HUES6 (cell line): ENCODE measurements around the gene BCAS3.

ENCODE experiments used
- H3K27ac ChIP-seq: 2 replicates; pipeline ENCODE4 v1.7.0; 2013; ENCODE audit warnings: low read depth, mild to moderate bottlenecking, low read length, inconsistent platforms
- H3K27me3 ChIP-seq: 2 replicates; pipeline ENCODE4 v1.6.1; 2013; ENCODE audit warnings: low read length; ENCODE audit not compliant: control insufficient read depth, insufficient read depth
- H3K36me3 ChIP-seq: 2 replicates; pipeline ENCODE4 v1.6.1; 2013; ENCODE audit warnings: low read length; ENCODE audit not compliant: control insufficient read depth, insufficient read depth
- H3K4me1 ChIP-seq: 2 replicates; pipeline ENCODE4 v1.6.1; 2013; ENCODE audit warnings: low read length; ENCODE audit not compliant: control insufficient read depth, insufficient read depth
- H3K4me3 ChIP-seq: 2 replicates; pipeline ENCODE4 v1.5.1; 2013; ENCODE audit warnings: low read depth, low read length
- H3K9ac ChIP-seq: one replicate; pipeline ENCODE4 v1.6.1; 2013; ENCODE audit warnings: mild to moderate bottlenecking, low read length
- H3K9me3 ChIP-seq: 2 replicates; pipeline ENCODE4 v1.6.1; 2013; ENCODE audit warnings: low read depth, low read length; ENCODE audit not compliant: control insufficient read depth, insufficient read depth

Gene BCAS3

GRCh38 chr17:61379457-61380216, 702.0 kb downstream of the BCAS3 start:
- no peak overlapping the region for H3K4me3 ChIP-seq
- no peak overlapping the region for H3K27ac ChIP-seq

GRCh38 chr17:61380217-61380835, 702.7 kb downstream of the BCAS3 start:
- Histone ChIP-seq H3K36me3 (no peaks in the 10 kb centered on the region), H3K27ac (no peak overlapping the region), H3K27me3 (no peaks in the 10 kb centered on the region), H3K4me3 (no peak overlapping the region), H3K9me3 (no peaks in the 10 kb centered on the region), H3K9ac (no peak overlapping the region), H3K4me1 (peaks cover 9% of the 10 kb centered on the region; the same call in 1 of the 2 replicates)

More at GRCh38 chr17:61379457-61380216, 702.0 kb downstream of the BCAS3 start:
- peaks cover 4% of the 10 kb centered on the region; the same call in 1 of the 2 replicates for H3K4me1 ChIP-seq
- no peaks in the 10 kb centered on the region for H3K36me3 ChIP-seq
- no peaks in the 10 kb centered on the region for H3K9me3 ChIP-seq
- H3K27me3 ChIP-seq: no peaks in the 10 kb centered on the region
- H3K9ac ChIP-seq: no peak overlapping the region

GRCh38 chr17:61380836-61381525, 703.3 kb downstream of the BCAS3 start:
- Histone ChIP-seq H3K27ac (no peak overlapping the region), H3K4me1 (peaks cover 9% of the 10 kb centered on the region; the same call in 1 of the 2 replicates), H3K9me3 (no peaks in the 10 kb centered on the region), H3K9ac (no peak overlapping the region), H3K36me3 (no peaks in the 10 kb centered on the region), H3K4me3 (no peak overlapping the region), H3K27me3 (no peaks in the 10 kb centered on the region)

- Histone ChIP-seq H3K27me3 (no peaks in the 10 kb centered on the region), H3K27ac (no peak overlapping the region), H3K36me3 (no peaks in the 10 kb centered on the region), H3K4me3 (no peak overlapping the region), H3K4me1 (peaks cover 9% of the 10 kb centered on the region; the same call in 1 of the 2 replicates), H3K9ac (no peak overlapping the region), H3K9me3 (no peaks in the 10 kb centered on the region)
These were observed 703.9 kb downstream of the BCAS3 start for GRCh38 chr17:61381537-61381936.

GRCh38 chr17:61382796-61383688, 705.4 kb downstream of the BCAS3 start:
- Histone ChIP-seq H3K36me3 (no peaks in the 10 kb centered on the region), H3K27ac (no peak overlapping the region), H3K4me1 (peaks cover 9% of the 10 kb centered on the region; the same call in 1 of the 2 replicates)

GRCh38 chr17:61383689-61384201, 706.1 kb downstream of the BCAS3 start:
- no peaks in the 10 kb centered on the region for H3K9me3 ChIP-seq
- H3K4me3 ChIP-seq: no peak overlapping the region
- H3K27ac ChIP-seq: no peak overlapping the region
- no peaks in the 10 kb centered on the region for H3K27me3 ChIP-seq
- H3K4me1 ChIP-seq: peaks cover 9% of the 10 kb centered on the region; the same call in 1 of the 2 replicates
- H3K9ac ChIP-seq: no peak overlapping the region
- no peaks in the 10 kb centered on the region for H3K36me3 ChIP-seq

More at GRCh38 chr17:61382796-61383688, 705.4 kb downstream of the BCAS3 start:
- no peak overlapping the region for H3K4me3 ChIP-seq
- no peak overlapping the region for H3K9ac ChIP-seq
- H3K27me3 ChIP-seq: no peaks in the 10 kb centered on the region
- H3K9me3 ChIP-seq: no peaks in the 10 kb centered on the region

- H3K9me3 ChIP-seq: no peaks in the 10 kb centered on the region
- H3K9ac ChIP-seq: no peak overlapping the region
- no peaks in the 10 kb centered on the region; the same call in 1 of the 2 replicates for H3K27me3 ChIP-seq
- H3K4me3 ChIP-seq: no peak overlapping the region
- no peak overlapping the region for H3K27ac ChIP-seq
- no peaks in the 10 kb centered on the region for H3K36me3 ChIP-seq
- H3K4me1 ChIP-seq: peaks cover 6% of the 10 kb centered on the region; the same call in 1 of the 2 replicates
These were observed 706.7 kb downstream of the BCAS3 start for GRCh38 chr17:61384354-61384691.

- peaks cover 9% of the 10 kb centered on the region; the same call in 1 of the 2 replicates for H3K4me1 ChIP-seq
These were observed 707.3 kb downstream of the BCAS3 start for GRCh38 chr17:61384692-61385576.

GRCh38 chr17:61385577-61386236, 708.1 kb downstream of the BCAS3 start:
- Histone ChIP-seq H3K9me3 (no peaks in the 10 kb centered on the region), H3K36me3 (no peaks in the 10 kb centered on the region), H3K27me3 (peaks cover 3% of the 10 kb centered on the region; the same call in 1 of the 2 replicates), H3K4me1 (peaks cover 11% of the 10 kb centered on the region; the same call in 1 of the 2 replicates), H3K9ac (no peak overlapping the region), H3K27ac (no peak overlapping the region), H3K4me3 (no peak overlapping the region)

More at GRCh38 chr17:61384692-61385576, 707.3 kb downstream of the BCAS3 start:
- Histone ChIP-seq H3K9ac (no peak overlapping the region), H3K27me3 (no peaks in the 10 kb centered on the region; the same call in 1 of the 2 replicates), H3K36me3 (no peaks in the 10 kb centered on the region), H3K9me3 (no peaks in the 10 kb centered on the region), H3K27ac (no peak overlapping the region), H3K4me3 (no peak overlapping the region)
